Breast epithelium (tissue), 3 donors: ENCODE measurements around the gene SHISA8.
A peak's percentile ranks its signal among the peaks of the same experiment; 100 is the strongest.

ENCODE experiments used
- CTCF ChIP-seq, 3 donors: fragments of 450-650 bp; IDR thresholded peaks; one replicate each; pipeline ENCODE4 v1.5.1; 2016 to 2017; ENCODE audit warnings: antibody characterized with exemption in 3 of 3, mild to moderate bottlenecking in 3 of 3, moderate library complexity in 3 of 3
- POLR2AphosphoS5 ChIP-seq, 3 donors: sonication (generic); formaldehyde crosslinking; IDR thresholded peaks; one replicate each; pipeline ENCODE4 v1.6.1; 2017; ENCODE audit warnings: antibody characterized with exemption in 3 of 3

- TF ChIP-seq CTCF (IDR thresholded peaks at IDR 0.05) (peak; percentile 90 to 97 (median 95)), POLR2AphosphoS5 (IDR thresholded peaks at IDR 0.05) (peak in 1 of 3 donors; percentile 23)
Measured at GRCh38 chr22:41940832-41941765, 26.2 kb upstream of the SHISA8 start.
